B cell (primary cell): ENCODE measurements around the gene SPAG6. TPM values are rescaled to one million over a fixed set of nuclear protein-coding genes. Genes with fewer than 3 reads are reported as not detected.

Experiments
- ATAC-seq: fragments of 200-7000 bp; cut with Tn5 transposase; one replicate; pipeline ENCODE4 v1.10.0; 2021; ENCODE audit warnings: low read depth, mild to moderate bottlenecking, moderate number of reproducible peaks, moderate library complexity
- CTCF ChIA-PET: fragments of 350-600 bp; sonication (Branson Sonifier 250); formaldehyde crosslinking; loops from one replicate; lab custom pipeline; 2021; ENCODE audit warnings: antibody characterized with exemption, inconsistent platforms; lab: Charles Lee
- POLR2A ChIA-PET: fragments of 350-600 bp; sonication (Branson Sonifier 250); formaldehyde crosslinking; loops from one replicate; lab custom pipeline; 2021; ENCODE audit warnings: antibody characterized with exemption; lab: Charles Lee
- DNase-seq: peaks from one replicate; pipeline ENCODE4 v3.0.0; 2013
- H2AFZ ChIP-seq: 2 replicates; pipeline ENCODE4 v1.6.1; 2012; ENCODE audit warnings: mild to moderate bottlenecking, low read depth, low read length; ENCODE audit not compliant: insufficient read depth, poor library complexity, severe bottlenecking
- H3K27ac ChIP-seq, 2 donors: 1 replicate in 1 of 2; 2 replicates in 1 of 2; pipeline ENCODE4 v1.5.1; 2012 to 2013; ENCODE audit warnings: low read length in 2 of 2, mild to moderate bottlenecking in 2 of 2, moderate library complexity in 1 of 2
- H3K27me3 ChIP-seq, 4 experiments: fragments of 200-600 bp in 1 of 4; sonication (generic) in 1 of 4; replicated peaks in 1 of 4; 1 replicate in 2 of 4; 2 replicates in 2 of 4; pipeline versions ENCODE4 v1.6.1 to v1.7.0; 2013 to 2016; ENCODE audit warnings: low read length in 3 of 4, mild to moderate bottlenecking in 2 of 4, mixed read lengths in 1 of 4, moderate library complexity in 1 of 4; ENCODE audit not compliant: insufficient read depth in 4 of 4, control insufficient read depth in 3 of 4; ENCODE audit errors: control extremely low read depth in 1 of 4
- H3K36me3 ChIP-seq, 2 experiments: replicated peaks in 1 of 2; 1 replicate in 1 of 2; 2 replicates in 1 of 2; pipeline versions ENCODE4 v1.6.1 to v1.7.1; 2013; ENCODE audit warnings: low read length in 1 of 2; ENCODE audit not compliant: insufficient read depth in 2 of 2, control insufficient read depth in 1 of 2; ENCODE audit errors: control extremely low read depth in 1 of 2, extremely low read depth in 1 of 2
- H3K4me1 ChIP-seq, 2 donors: fragments of 200-600 bp in 1 of 2; sonication (generic) in 1 of 2; 1 replicate in 1 of 2; 2 replicates in 1 of 2; pipeline versions ENCODE4 v1.5.1 to v1.6.1; 2013 to 2017; ENCODE audit warnings: low read length in 2 of 2; ENCODE audit not compliant: control insufficient read depth in 2 of 2, insufficient read depth in 2 of 2
- H3K4me2 ChIP-seq: replicated peaks from 2 replicates; pipeline ENCODE3; 2012; ENCODE audit warnings: mild to moderate bottlenecking, low read depth, low read length; ENCODE audit not compliant: poor library complexity, severe bottlenecking
- H3K4me3 ChIP-seq, 5 experiments: fragments of 200-600 bp in 1 of 5; sonication (generic) in 1 of 5; 1 replicate in 3 of 5; 2 replicates in 2 of 5; pipeline versions ENCODE4 v1.5.1 to v1.7.0; 2011 to 2016; ENCODE audit warnings: low read length in 4 of 5, mild to moderate bottlenecking in 4 of 5, low read depth in 2 of 5, control low read depth in 1 of 5, moderate library complexity in 1 of 5; ENCODE audit not compliant: insufficient read depth in 1 of 5; ENCODE audit errors: control extremely low read depth in 1 of 5, extremely low read depth in 1 of 5
- H3K79me2 ChIP-seq: fragments of 200-600 bp; sonication (generic); one replicate; pipeline ENCODE4 v1.6.0; 2016; ENCODE audit warnings: low read length; ENCODE audit not compliant: control insufficient read depth, insufficient read depth
- H3K9ac ChIP-seq: fragments of 200-600 bp; sonication (generic); 2 replicates; pipeline ENCODE4 v1.6.1; 2017; ENCODE audit warnings: mild to moderate bottlenecking, low read length, moderate library complexity
- H3K9me3 ChIP-seq, 3 donors: one replicate each; pipeline versions ENCODE4 v1.6.1 to v1.7.1; 2013; ENCODE audit warnings: low read length in 2 of 3; ENCODE audit not compliant: control insufficient read depth in 2 of 3, insufficient read depth in 1 of 3; ENCODE audit errors: control extremely low read depth in 1 of 3
- H4K20me1 ChIP-seq: 2 replicates; pipeline ENCODE4 v1.6.0; 2012; ENCODE audit warnings: mild to moderate bottlenecking, low read length; ENCODE audit not compliant: insufficient read depth, control insufficient read depth, poor library complexity, severe bottlenecking
- H3K27ac Mint-ChIP-seq: one replicate; pipeline ENCODE4 v1.8.0; 2021; ENCODE audit warnings: mixed read lengths
- H3K27me3 Mint-ChIP-seq: one replicate; pipeline ENCODE4 v1.8.0; 2021; ENCODE audit warnings: mixed read lengths
- H3K4me1 Mint-ChIP-seq: one replicate; pipeline ENCODE4 v1.8.0; 2021; ENCODE audit warnings: mixed read lengths
- H3K4me3 Mint-ChIP-seq: one replicate; pipeline ENCODE4 v1.8.0; 2021; ENCODE audit warnings: mixed read lengths
- H3K9me3 Mint-ChIP-seq: one replicate; pipeline ENCODE4 v1.8.0; 2022; ENCODE audit warnings: mixed read lengths; ENCODE audit not compliant: insufficient read depth
- EZH2 ChIP-seq: IDR thresholded peaks from 2 replicates; pipeline ENCODE4 v1.6.1; 2012; ENCODE audit warnings: borderline replicate concordance, low read depth, mild to moderate bottlenecking, moderate library complexity, low read length; ENCODE audit not compliant: insufficient read depth, poor library complexity, severe bottlenecking
- WGBS: methylation state at CpG from one replicate; pipeline ENCODE4 v1.1.5; 2013; ENCODE audit warnings: missing lambda C conversion rate; ENCODE audit not compliant: insufficient coverage; 5-methylcytosine and 5-hydroxymethylcytosine counted together
- intact Hi-C: fragments of 100-400 bp; cut with micrococcal nuclease; formaldehyde crosslinking; loops from one replicate; pipeline ENCODE4 v1.10.0; 2022
- polyA plus RNA-seq: library from polyadenylated mRNA; depleted of rRNA; stranded (reverse); fragments of >200 nt; gene quantifications from 2 replicates; pipeline ENCODE4 v1.2.3, GENCODE V29; 2012
- total RNA-seq, 2 donors: library from RNA; stranded (reverse); fragments of 120-200 nt in 1 of 2; gene quantifications; 1 replicate in 1 of 2; 2 replicates in 1 of 2; pipeline versions ENCODE4 v1.2.3 to v1.2.4, GENCODE V29; 2013 to 2022
- TF ChIP-seq, protein P1 (sequence below): fragments of 200-600 bp; IDR thresholded peaks from one replicate; pipeline ENCODE4 v1.8.0; 2022; ENCODE audit warnings: antibody characterized with exemption, mild to moderate bottlenecking

The SPAG6 gene
- total and polyA plus RNA-seq, 2 donors (not counting 1 experiment from before 2014, with no cell fraction given): not detected

DNA sequence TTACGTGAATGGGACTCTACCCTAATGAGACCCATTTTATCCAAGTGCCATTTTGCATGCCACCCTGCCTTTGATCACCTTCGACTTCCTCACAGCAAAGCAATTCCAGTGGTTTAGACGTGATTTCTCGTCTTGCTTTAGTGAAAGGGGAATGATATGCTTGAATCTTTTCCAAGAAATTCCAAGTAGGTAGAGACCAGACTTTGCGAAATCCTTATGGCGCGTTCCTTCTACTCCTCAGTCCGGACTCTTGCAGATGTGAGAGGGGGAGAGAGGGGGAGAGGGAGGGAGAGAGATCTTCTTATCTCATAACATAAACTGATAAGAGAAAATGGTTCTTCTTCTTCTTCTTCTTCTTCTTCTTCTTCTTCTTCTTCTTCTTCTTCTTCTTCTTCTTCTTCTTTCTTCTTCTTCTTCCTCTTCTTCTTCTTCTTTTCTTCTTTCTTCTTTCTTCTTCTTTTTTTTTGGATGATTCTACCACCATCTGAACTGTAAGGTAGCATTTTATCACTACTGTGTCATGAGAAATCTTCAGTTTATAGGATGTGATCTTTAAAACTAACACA lies 883 bp downstream of the SPAG6 start:
- Histone ChIP-seq H2AFZ (no peak overlapping the region), H3K79me2 (no peaks in the 10 kb centered on the region), H3K9ac (no peak overlapping the region), H3K27ac (no peak overlapping the region), H3K36me3 (no peaks in the 10 kb centered on the region), H4K20me1 (no peaks in the 10 kb centered on the region), H3K4me3 (peak overlapping the region in 1 of 5 experiments; percentile 4), H3K9me3 (peaks cover 8 to 14% (median 11%) of the 10 kb centered on the region in 3 donors), H3K27me3 (peaks cover 11 to 64% (median 51%) of the 10 kb centered on the region in 4 experiments), H3K4me1 (peaks cover 17 to 32% of the 10 kb centered on the region in 2 donors), H3K4me2 (no peak overlapping the region)
- ATAC-seq (no peak), DNase-seq (peak; percentile 49)
- ChIA-PET CTCF (interaction anchor here (0.8 to 1.4 kb wide), 2 partner anchors 352 to 828 kb away, joined by 4 read pairs; no protein-coding TSS in a partner anchor), POLR2A (no interaction called here)
- Mint-ChIP-seq H3K4me3 (peak overlapping the region; percentile 50), H3K4me1 (peaks cover 21% of the 10 kb centered on the region), H3K27me3 (peaks cover 47% of the 10 kb centered on the region), H3K27ac (peak overlapping the region; percentile 75), H3K9me3 (peaks cover 2% of the 10 kb centered on the region)
- intact Hi-C loops: loop anchor here (5.0 kb wide), 1 partner anchor 641 kb away; no protein-coding TSS in a partner anchor
- TF ChIP-seq, protein P1, sequence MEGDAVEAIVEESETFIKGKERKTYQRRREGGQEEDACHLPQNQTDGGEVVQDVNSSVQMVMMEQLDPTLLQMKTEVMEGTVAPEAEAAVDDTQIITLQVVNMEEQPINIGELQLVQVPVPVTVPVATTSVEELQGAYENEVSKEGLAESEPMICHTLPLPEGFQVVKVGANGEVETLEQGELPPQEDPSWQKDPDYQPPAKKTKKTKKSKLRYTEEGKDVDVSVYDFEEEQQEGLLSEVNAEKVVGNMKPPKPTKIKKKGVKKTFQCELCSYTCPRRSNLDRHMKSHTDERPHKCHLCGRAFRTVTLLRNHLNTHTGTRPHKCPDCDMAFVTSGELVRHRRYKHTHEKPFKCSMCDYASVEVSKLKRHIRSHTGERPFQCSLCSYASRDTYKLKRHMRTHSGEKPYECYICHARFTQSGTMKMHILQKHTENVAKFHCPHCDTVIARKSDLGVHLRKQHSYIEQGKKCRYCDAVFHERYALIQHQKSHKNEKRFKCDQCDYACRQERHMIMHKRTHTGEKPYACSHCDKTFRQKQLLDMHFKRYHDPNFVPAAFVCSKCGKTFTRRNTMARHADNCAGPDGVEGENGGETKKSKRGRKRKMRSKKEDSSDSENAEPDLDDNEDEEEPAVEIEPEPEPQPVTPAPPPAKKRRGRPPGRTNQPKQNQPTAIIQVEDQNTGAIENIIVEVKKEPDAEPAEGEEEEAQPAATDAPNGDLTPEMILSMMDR: no peak
- TF ChIP-seq EZH2: no peak
- 83% methylated on average over 1 of the region's 8 CpGs for WGBS

DNA sequence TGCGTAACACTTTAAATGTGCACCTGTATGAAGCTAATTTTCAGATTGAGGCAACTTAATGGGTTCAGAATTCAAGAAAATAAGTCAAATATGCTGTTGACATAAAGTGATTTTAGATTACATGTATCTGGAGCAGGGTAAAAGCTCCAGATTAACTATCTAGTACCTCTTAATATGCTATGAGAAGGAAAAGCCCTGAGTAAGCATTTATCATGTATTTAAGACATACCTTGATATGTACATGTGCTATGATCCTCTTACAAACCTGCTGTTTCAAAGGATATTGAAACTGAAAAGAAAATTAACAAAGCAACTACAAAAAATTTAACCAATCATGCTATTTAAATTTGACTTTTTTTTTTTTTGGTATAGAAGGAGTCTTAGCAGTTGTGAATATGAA lies 4.5 kb downstream of the SPAG6 start:
- CTCF ChIA-PET: interaction anchor here (0.7 kb wide), 1 partner anchor 11 kb away, joined by 4 read pairs; no protein-coding TSS in a partner anchor
- no CpG with 5 or more reads among the region's 1 CpG for WGBS
- H3K27me3 Mint-ChIP-seq: peaks cover 24% of the 10 kb centered on the region

More for the DNA sequence above, 4.5 kb downstream of the SPAG6 start:
- Histone ChIP-seq H3K27me3 (peaks cover 10 to 29% (median 23%) of the 10 kb centered on the region in 4 experiments), H3K4me1 (peaks cover 10 to 12% of the 10 kb centered on the region in 2 donors), H3K4me2 (no peak overlapping the region), H3K36me3 (no peaks in the 10 kb centered on the region), H3K27ac (no peak overlapping the region), H3K4me3 (no peak overlapping the region), H3K9me3 (peaks cover 6 to 14% (median 8%) of the 10 kb centered on the region in 3 donors), H3K79me2 (no peaks in the 10 kb centered on the region), H2AFZ (no peak overlapping the region), H3K9ac (no peak overlapping the region), H4K20me1 (no peaks in the 10 kb centered on the region)
- no peak overlapping the region for H3K27ac Mint-ChIP-seq
- H3K4me3 Mint-ChIP-seq: no peak overlapping the region
- intact Hi-C loops: loop anchor here (5.0 kb wide), 1 partner anchor 638 kb away; no protein-coding TSS in a partner anchor
- TF ChIP-seq, protein P1: no peak
- DNase-seq (no peak), ATAC-seq (no peak)
- peaks cover under 1% of the 10 kb centered on the region for H3K9me3 Mint-ChIP-seq
- POLR2A ChIA-PET: interaction anchor here (0.7 kb wide), 1 partner anchor 10 kb away, joined by 3 read pairs; no protein-coding TSS in a partner anchor
- H3K4me1 Mint-ChIP-seq: peaks cover 5% of the 10 kb centered on the region
